ENCODE results near the gene OPN3.

Gene OPN3

GRCh38 chr1:241615043-241615974, 24.9 kb downstream of the OPN3 start:
- DNase-seq: no peak

GRCh38 chr1:241614572-241614971, 25.6 kb downstream of the OPN3 start:
- DNase-seq: no peak

- no peak for DNase-seq
Observed at GRCh38 chr1:241614144-241614543, 26.0 kb downstream of the OPN3 start.

- no peak for DNase-seq
Observed at GRCh38 chr1:241612533-241613477, 27.4 kb downstream of the OPN3 start.

GRCh38 chr1:241611736-241612135, 28.4 kb downstream of the OPN3 start:
- no peak for DNase-seq

GRCh38 chr1:241611063-241611462, 29.1 kb downstream of the OPN3 start:
- DNase-seq: peak in 3 of 6 experiments; percentile 25 to 69 (median 65)

GRCh38 chr1:241610056-241610815, 29.9 kb downstream of the OPN3 start:
- DNase-seq: no peak

- no peak for DNase-seq
Observed at GRCh38 chr1:241608379-241609033, 31.7 kb downstream of the OPN3 start.

GRCh38 chr1:241607497-241607896, 32.7 kb downstream of the OPN3 start:
- DNase-seq: no peak

GRCh38 chr1:241606544-241606943, 33.6 kb downstream of the OPN3 start:
- DNase-seq: no peak

- DNase-seq: no peak
Observed at GRCh38 chr1:241605146-241605805, 34.9 kb downstream of the OPN3 start.

GRCh38 chr1:241603731-241604245, 36.4 kb downstream of the OPN3 start:
- no peak for DNase-seq

GRCh38 chr1:241600496-241600901, 39.7 kb downstream of the OPN3 start:
- no peak for DNase-seq

- no peak for DNase-seq
Observed at GRCh38 chr1:241598249-241598648, 41.9 kb downstream of the OPN3 start.

GRCh38 chr1:241596633-241597032, 43.5 kb downstream of the OPN3 start:
- no peak for DNase-seq

GRCh38 chr1:241593186-241593585, 47.0 kb downstream of the OPN3 start:
- DNase-seq: no peak

- no peak for DNase-seq
Observed at GRCh38 chr1:241592273-241592958, 47.8 kb downstream of the OPN3 start.

GRCh38 chr1:241591736-241592135, 48.4 kb downstream of the OPN3 start:
- no peak for DNase-seq

- DNase-seq: no peak
Observed at GRCh38 chr1:241591317-241591716, 48.9 kb downstream of the OPN3 start.

- no peak for DNase-seq
Observed at GRCh38 chr1:241590719-241591118, 49.5 kb downstream of the OPN3 start.

- no peak for DNase-seq
Observed at GRCh38 chr1:241589521-241589920, 50.6 kb downstream of the OPN3 start.

All from stimulated activated naive CD4-positive, alpha-beta T cell (primary cell).